MM.1S (cell line): ENCODE data around the gene NRXN3.

ENCODE experiments used
- CTCF ChIP-seq: fragments of 300-600 bp; sonication (generic); IDR thresholded peaks from 2 replicates; pipeline ENCODE4 v1.5.1; 2016; ENCODE audit warnings: antibody characterized with exemption, low read length, mixed read lengths
- EZH2 ChIP-seq: fragments of 300-600 bp; sonication (generic); optimal IDR thresholded peaks from 2 replicates; pipeline ENCODE3; 2017; ENCODE audit warnings: low read depth, mild to moderate bottlenecking, antibody characterized with exemption, low read length, mixed read lengths

GRCh38 chr14:79652513-79653307, 1482.5 kb downstream of the NRXN3 start:
- TF ChIP-seq CTCF = no peak
- TF ChIP-seq EZH2 = no peak
